RWPE1 (cell line): ENCODE results near the gene DNAJC3.

Source experiments
- CTCF ChIA-PET: fragments of 350-600 bp; sonication (Branson Sonifier 250); formaldehyde crosslinking; extraction: SDS; loops from one replicate; lab custom pipeline; 2021; lab: Yijun Ruan, JAX
- POLR2A ChIA-PET: fragments of 400-600 bp; formaldehyde crosslinking; extraction: SDS; loops from one replicate; lab custom pipeline; 2020; ENCODE audit warnings: antibody characterized with exemption; ENCODE audit not compliant: low non-redundant PET; lab: Yijun Ruan, JAX
- DNase-seq: peaks from one replicate; pipeline ENCODE4 v3.0.0; 2012; ENCODE audit warnings: low spot score
- H3K27ac ChIP-seq: fragments of 450-650 bp; 2 replicates; pipeline ENCODE4 v1.5.1; 2017
- TF ChIP-seq, protein P1 (sequence below): fragments of 450-650 bp; conservative IDR thresholded peaks from 2 replicates; pipeline ENCODE4 v1.5.1; 2017; ENCODE audit warnings: low read depth, mild to moderate bottlenecking

The DNAJC3 gene

DNA sequence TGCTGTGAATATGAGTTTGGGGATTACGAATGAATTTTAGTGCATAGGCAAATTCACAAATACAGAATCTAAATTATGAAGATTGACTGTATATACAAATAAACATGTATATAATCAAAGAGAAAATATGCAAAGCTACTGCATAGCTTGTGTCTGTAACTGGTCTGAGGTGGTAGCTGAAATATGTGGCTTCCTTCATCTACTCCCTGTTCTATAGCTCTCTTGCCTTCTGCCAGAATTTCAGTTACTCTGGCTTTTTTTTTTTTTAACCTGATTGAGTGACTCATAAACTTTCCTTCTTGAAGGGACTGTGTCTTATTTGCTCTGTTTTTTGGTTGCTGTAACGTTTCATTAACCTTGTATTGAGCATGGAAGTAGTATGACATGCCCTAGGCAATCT lies 26.6 kb downstream of the DNAJC3 start:
- no peak overlapping the region for H3K27ac ChIP-seq
- POLR2A ChIA-PET, result interaction anchor here (0.7 kb wide), 1 partner anchor 27 kb away, joined by 3 read pairs; the partner anchor contains the start of gene DNAJC3
- CTCF ChIA-PET, result interaction anchor here (0.6 to 1.5 kb wide), 6 partner anchors 16 to 463 kb away, joined by 3 to 5 read pairs (median 4); no protein-coding TSS in a partner anchor
- DNase-seq, result no peak
- TF ChIP-seq, protein P1, sequence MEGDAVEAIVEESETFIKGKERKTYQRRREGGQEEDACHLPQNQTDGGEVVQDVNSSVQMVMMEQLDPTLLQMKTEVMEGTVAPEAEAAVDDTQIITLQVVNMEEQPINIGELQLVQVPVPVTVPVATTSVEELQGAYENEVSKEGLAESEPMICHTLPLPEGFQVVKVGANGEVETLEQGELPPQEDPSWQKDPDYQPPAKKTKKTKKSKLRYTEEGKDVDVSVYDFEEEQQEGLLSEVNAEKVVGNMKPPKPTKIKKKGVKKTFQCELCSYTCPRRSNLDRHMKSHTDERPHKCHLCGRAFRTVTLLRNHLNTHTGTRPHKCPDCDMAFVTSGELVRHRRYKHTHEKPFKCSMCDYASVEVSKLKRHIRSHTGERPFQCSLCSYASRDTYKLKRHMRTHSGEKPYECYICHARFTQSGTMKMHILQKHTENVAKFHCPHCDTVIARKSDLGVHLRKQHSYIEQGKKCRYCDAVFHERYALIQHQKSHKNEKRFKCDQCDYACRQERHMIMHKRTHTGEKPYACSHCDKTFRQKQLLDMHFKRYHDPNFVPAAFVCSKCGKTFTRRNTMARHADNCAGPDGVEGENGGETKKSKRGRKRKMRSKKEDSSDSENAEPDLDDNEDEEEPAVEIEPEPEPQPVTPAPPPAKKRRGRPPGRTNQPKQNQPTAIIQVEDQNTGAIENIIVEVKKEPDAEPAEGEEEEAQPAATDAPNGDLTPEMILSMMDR, result no peak

DNA sequence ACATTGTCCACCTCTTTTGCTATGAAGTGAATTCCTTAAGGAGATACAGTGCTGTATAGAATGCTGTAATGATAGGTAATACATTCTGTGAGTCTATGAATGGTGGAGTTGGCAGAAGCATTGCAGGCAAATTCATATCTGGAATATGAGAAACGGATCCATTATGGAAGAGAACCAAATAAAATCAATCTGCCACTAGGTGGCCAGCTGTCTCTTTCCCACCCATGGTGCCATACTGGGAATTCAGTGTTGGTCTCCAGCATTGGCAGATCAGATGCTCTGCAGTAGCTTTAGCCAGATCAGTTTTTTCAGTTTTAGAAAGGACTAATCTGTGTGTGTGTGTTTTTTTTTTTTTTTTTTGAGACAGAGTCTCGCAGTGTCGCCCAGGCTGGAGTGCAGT lies 27.6 kb downstream of the DNAJC3 start:
- CTCF ChIA-PET, result interaction anchor here (0.6 to 1.5 kb wide), 2 partner anchors 17 to 1665 kb away, joined by 4 to 5 read pairs; no protein-coding TSS in a partner anchor
- TF ChIP-seq, protein P1, result no peak
- POLR2A ChIA-PET, result no interaction called here
- no peak for DNase-seq
- no peak overlapping the region for H3K27ac ChIP-seq

- no peak for DNase-seq
- CTCF ChIA-PET, result no interaction called here
These were observed 29.4 kb downstream of the DNAJC3 start for GRCh38 chr13:95706356-95706755.

GRCh38 chr13:95707035-95707434 lies 30.1 kb downstream of the DNAJC3 start:
- CTCF ChIA-PET, result no interaction called here
- POLR2A ChIA-PET, result no interaction called here
- no peak for DNase-seq

More at GRCh38 chr13:95706356-95706755, 29.4 kb downstream of the DNAJC3 start:
- no peak overlapping the region for H3K27ac ChIP-seq
- TF ChIP-seq, protein P1, result no peak
- POLR2A ChIA-PET, result no interaction called here

DNA sequence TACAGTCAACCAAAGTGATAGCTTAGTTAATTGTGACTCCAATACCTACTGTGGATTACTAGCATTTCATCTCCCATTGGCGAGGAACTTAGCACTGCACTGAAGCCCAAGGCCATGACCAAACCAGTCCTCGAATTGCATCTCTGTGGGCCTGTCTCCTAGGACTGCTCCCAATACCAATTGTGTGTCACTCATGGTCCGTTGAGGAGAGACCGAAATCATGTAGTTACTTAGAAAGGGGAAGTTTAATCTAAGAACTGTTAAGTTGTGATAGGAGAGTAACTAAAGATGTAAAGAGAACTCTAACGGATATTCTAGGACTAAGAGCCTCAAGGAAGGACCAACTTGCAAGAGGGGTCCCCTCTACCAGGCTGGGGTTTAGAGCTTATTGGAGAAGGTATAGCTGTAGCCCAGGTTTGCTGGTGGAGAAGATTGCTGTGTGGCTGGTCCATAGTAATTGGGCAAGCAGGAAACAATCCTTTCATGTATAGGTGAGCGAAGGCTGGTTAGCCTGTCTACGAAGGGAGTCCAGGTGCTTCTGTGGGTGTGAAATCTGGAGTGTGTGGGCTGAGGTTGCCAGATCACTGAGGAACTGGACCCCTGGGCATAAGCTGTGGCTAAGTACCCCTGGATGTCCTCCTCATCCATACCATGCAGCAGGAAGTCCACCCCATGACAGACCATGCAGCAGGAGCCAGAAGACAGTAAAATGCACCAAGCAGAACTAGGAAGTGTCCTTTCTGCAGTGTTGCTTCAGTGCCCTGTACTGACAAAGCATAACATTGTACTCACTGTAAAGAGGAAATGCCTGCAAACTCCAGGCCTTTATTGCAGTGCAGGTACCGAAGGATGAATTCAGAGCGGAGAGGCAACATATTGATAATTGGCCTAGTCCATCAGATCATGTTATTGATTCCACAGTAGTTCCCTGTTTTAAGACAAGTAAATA lies 30.8 kb downstream of the DNAJC3 start:
- ChIA-PET POLR2A (no interaction called here), CTCF (no interaction called here)
- no peak overlapping the region for H3K27ac ChIP-seq
- TF ChIP-seq, protein P1, result no peak
- DNase-seq, result no peak

More at GRCh38 chr13:95707035-95707434, 30.1 kb downstream of the DNAJC3 start:
- TF ChIP-seq, protein P1, result no peak
- no peak overlapping the region for H3K27ac ChIP-seq

DNA sequence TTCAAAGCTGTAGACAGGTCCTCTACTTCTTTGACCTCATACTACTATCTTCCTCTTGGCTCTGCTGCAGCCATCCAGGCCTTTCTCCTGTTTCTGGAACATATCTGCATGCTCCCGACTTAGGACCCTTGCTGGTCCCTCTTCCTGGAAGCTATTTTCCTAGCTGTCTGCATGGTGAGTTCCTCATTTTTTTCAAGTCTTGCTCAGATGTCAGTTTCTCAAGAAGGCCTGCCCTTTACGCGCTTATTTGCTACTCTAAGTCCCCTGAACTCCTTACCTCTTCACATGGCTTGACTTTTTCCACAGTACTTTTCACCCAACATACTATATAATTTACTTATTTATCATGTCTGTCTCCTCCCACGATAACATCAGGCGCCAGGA lies 31.4 kb downstream of the DNAJC3 start:
- ChIA-PET POLR2A (no interaction called here), CTCF (no interaction called here)
- TF ChIP-seq, protein P1, result no peak
- no peak for DNase-seq
- no peak overlapping the region for H3K27ac ChIP-seq
